HEK293 (cell line): ENCODE results near the gene PRND.

ENCODE experiments used
- CTCF ChIA-PET: fragments of 350-600 bp; formaldehyde crosslinking; extraction: SDS; loops from one replicate; lab custom pipeline; 2021; ENCODE audit warnings: antibody characterized with exemption; lab: Yijun Ruan, JAX
- POLR2A ChIA-PET: fragments of 300-600 bp; formaldehyde crosslinking; extraction: SDS; loops from one replicate; lab custom pipeline; 2020; ENCODE audit warnings: antibody characterized with exemption, inconsistent platforms; lab: Yijun Ruan, JAX
- H3K27ac ChIP-seq: fragments of 200-500 bp; sonication (Bioruptor generic); 2 replicates; pipeline ENCODE4 v1.5.1; 2014; ENCODE audit warnings: low read depth, low read length, control low read depth, inconsistent platforms; ENCODE audit errors: extremely low read depth
- H3K36me3 ChIP-seq, 2 experiments: fragments of 200-500 bp in 1 of 2; sonication (Bioruptor generic) in 1 of 2; 1 replicate in 1 of 2; 2 replicates in 1 of 2; pipeline ENCODE4 v1.5.1; 2014 to 2017; ENCODE audit warnings: inconsistent platforms in 2 of 2, low read length in 2 of 2; ENCODE audit not compliant: control insufficient read depth in 2 of 2, insufficient read depth in 1 of 2
- H3K4me1 ChIP-seq: fragments of 200-500 bp; sonication (Bioruptor generic); 2 replicates; pipeline ENCODE4 v1.5.1; 2014; ENCODE audit warnings: mild to moderate bottlenecking, low read length, inconsistent platforms; ENCODE audit not compliant: control insufficient read depth, insufficient read depth
- H3K4me3 ChIP-seq: 2 replicates; pipeline ENCODE4 v1.5.1; 2011; ENCODE audit warnings: low read depth, mild to moderate bottlenecking, control low read depth, low read length, moderate library complexity
- H3K9me3 ChIP-seq: fragments of 200-500 bp; sonication (Bioruptor generic); 2 replicates; pipeline ENCODE4 v1.5.1; 2014; ENCODE audit warnings: low read depth, low read length, inconsistent platforms; ENCODE audit not compliant: control insufficient read depth, insufficient read depth
- BCL11B ChIP-seq: fragments of 450-650 bp; formaldehyde crosslinking; IDR thresholded peaks from 2 replicates; pipeline ENCODE4 v1.5.1; 2016; ENCODE audit warnings: low read depth, missing biosample characterization, missing genetic modification characterization
- HOXC10 ChIP-seq: sonication (generic); formaldehyde crosslinking; IDR thresholded peaks from 2 replicates; pipeline ENCODE4 v1.8.1; 2023; ENCODE audit warnings: mild to moderate bottlenecking, missing genetic modification reagents
- KLF1 ChIP-seq: fragments of 450-650 bp; formaldehyde crosslinking; IDR thresholded peaks from 2 replicates; pipeline ENCODE4 v1.5.1; 2016; ENCODE audit warnings: missing biosample characterization, missing genetic modification characterization
- PATZ1 ChIP-seq: fragments of 450-650 bp; formaldehyde crosslinking; IDR thresholded peaks from 2 replicates; pipeline ENCODE4 v1.5.1; 2016; ENCODE audit warnings: missing biosample characterization, missing genetic modification characterization
- PRDM1 ChIP-seq: fragments of 450-650 bp; formaldehyde crosslinking; IDR thresholded peaks from 2 replicates; pipeline ENCODE4; 2016; ENCODE audit warnings: missing biosample characterization, missing genetic modification characterization
- REST ChIP-seq: fragments of 450-650 bp; formaldehyde crosslinking; IDR thresholded peaks from 2 replicates; pipeline ENCODE4 v1.5.1; 2016; ENCODE audit warnings: missing biosample characterization, missing genetic modification characterization
- SCRT2 ChIP-seq: fragments of 450-650 bp; formaldehyde crosslinking; IDR thresholded peaks from 2 replicates; pipeline ENCODE4 v1.5.1; 2016; ENCODE audit warnings: missing biosample characterization, missing genetic modification characterization
- TSHZ1 ChIP-seq: fragments of 450-650 bp; formaldehyde crosslinking; IDR thresholded peaks from 2 replicates; pipeline ENCODE4 v1.5.1; 2016; ENCODE audit warnings: missing biosample characterization, missing genetic modification characterization, borderline replicate concordance
- ZFP69B ChIP-seq: fragments of 450-650 bp; formaldehyde crosslinking; IDR thresholded peaks from 2 replicates; pipeline ENCODE4 v1.5.1; 2016; ENCODE audit warnings: missing biosample characterization, missing genetic modification characterization
- ZNF184 ChIP-seq: fragments of 450-650 bp; IDR thresholded peaks from 2 replicates; pipeline ENCODE4 v1.5.1; 2018; ENCODE audit warnings: missing biosample characterization, mild to moderate bottlenecking, missing genetic modification characterization
- ZNF221 ChIP-seq: fragments of 450-650 bp; formaldehyde crosslinking; IDR thresholded peaks from 2 replicates; pipeline ENCODE4 v1.5.1; 2017; ENCODE audit warnings: missing biosample characterization, missing genetic modification characterization, borderline replicate concordance
- ZNF311 ChIP-seq: fragments of 450-650 bp; formaldehyde crosslinking; IDR thresholded peaks from 2 replicates; pipeline ENCODE4 v1.5.1; 2017; ENCODE audit warnings: missing biosample characterization, missing genetic modification characterization, borderline replicate concordance
- ZNF398 ChIP-seq: fragments of 450-650 bp; formaldehyde crosslinking; IDR thresholded peaks from 2 replicates; pipeline ENCODE4 v1.5.1; 2017; ENCODE audit warnings: missing biosample characterization, missing genetic modification characterization
- ZNF623 ChIP-seq: fragments of 450-650 bp; formaldehyde crosslinking; IDR thresholded peaks from 2 replicates; pipeline ENCODE4 v1.5.1; 2016; ENCODE audit warnings: missing biosample characterization, missing genetic modification characterization
- ZNF629 ChIP-seq: fragments of 450-650 bp; formaldehyde crosslinking; IDR thresholded peaks from 2 replicates; pipeline ENCODE4 v1.5.1; 2017; ENCODE audit warnings: missing biosample characterization, missing genetic modification characterization
- ZNF677 ChIP-seq: fragments of 450-650 bp; IDR thresholded peaks from 2 replicates; pipeline ENCODE4 v1.5.0; 2018; ENCODE audit warnings: missing biosample characterization, mild to moderate bottlenecking, missing genetic modification characterization, moderate library complexity

PRND gene

GRCh38 chr20:4729265-4729664, 7.6 kb downstream of the PRND start (continued):
- TF ChIP-seq PATZ1 (no peak), KLF1 (tag by site-specific recombination) (no peak), ZNF677 (tag by site-specific recombination) (no peak), PRDM1 (tag by site-specific recombination) (no peak)

- Histone ChIP-seq H3K27ac (no peak overlapping the region), H3K36me3 (no peaks in the 10 kb centered on the region), H3K9me3 (no peaks in the 10 kb centered on the region), H3K4me3 (no peak overlapping the region), H3K4me1 (no peaks in the 10 kb centered on the region)
- POLR2A ChIA-PET: interaction anchor here (0.5 to 0.7 kb wide), 2 partner anchors 15 to 309 kb away, joined by 3 to 5 read pairs; no protein-coding TSS in a partner anchor
- CTCF ChIA-PET: interaction anchor here (0.6 to 2.4 kb wide), 2 partner anchors 10 to 264 kb away, joined by 3 to 22 read pairs; no protein-coding TSS in a partner anchor
- peak; percentile 43; the same call in 1 of the 2 replicates for TF ChIP-seq SCRT2 (tag by site-specific recombination)
- TF ChIP-seq ZNF398 (tag by site-specific recombination): peak; percentile 81
- no peak for TF ChIP-seq ZNF221 (tag by site-specific recombination)
- TF ChIP-seq REST (tag by site-specific recombination): peak; percentile 92
Measured at GRCh38 chr20:4730780-4731179, 9.1 kb downstream of the PRND start.

- no peak overlapping the region for H3K27ac ChIP-seq
- no peaks in the 10 kb centered on the region for H3K4me1 ChIP-seq
- TF ChIP-seq TSHZ1 (tag by site-specific recombination) (no peak), ZNF629 (tag by site-specific recombination) (no peak), ZNF623 (tag by site-specific recombination) (no peak), HOXC10 (CRISPR knock-in tag) (no peak), ZNF184 (tag by site-specific recombination) (no peak), ZNF311 (no peak), ZFP69B (tag by site-specific recombination) (no peak), BCL11B (no peak)
- H3K36me3 ChIP-seq: no peaks in the 10 kb centered on the region
- no peak overlapping the region for H3K4me3 ChIP-seq
- ChIA-PET POLR2A (no interaction called here), CTCF (interaction anchor here (0.5 to 6.7 kb wide), 5 partner anchors 9 to 357 kb away, joined by 3 to 46 read pairs (median 3); partner anchors contain the start of gene PRND)
- no peaks in the 10 kb centered on the region for H3K9me3 ChIP-seq
Measured at GRCh38 chr20:4736875-4737274, 15.2 kb downstream of the PRND start.
